OCI-LY1 (cell line): ENCODE measurements around the gene TENT4A.
A peak's percentile ranks its signal among the peaks of the same experiment; 100 is the strongest.

Experiments
- H2AFZ ChIP-seq: fragments of 200-600 bp; sonication (generic), shearing (Covaris generic); 2 replicates; pipeline ENCODE4 v1.6.0; 2014; ENCODE audit warnings: antibody characterized with exemption, mild to moderate bottlenecking, low read length
- H3F3A ChIP-seq: fragments of 200-600 bp; sonication (generic), shearing (Covaris generic); 2 replicates; pipeline ENCODE4 v1.6.0; 2014; ENCODE audit warnings: mild to moderate bottlenecking, antibody characterized with exemption, low read length, moderate library complexity; ENCODE audit not compliant: insufficient read depth
- H3K27ac ChIP-seq: fragments of 200-600 bp; sonication (generic); 2 replicates; pipeline ENCODE4 v1.5.1; 2014; ENCODE audit warnings: low read length, mixed run types, mild to moderate bottlenecking, low read depth; ENCODE audit not compliant: poor library complexity, severe bottlenecking
- H3K27me3 ChIP-seq: fragments of 200-600 bp; sonication (generic); 2 replicates; pipeline ENCODE4 v1.6.0; 2014; ENCODE audit warnings: antibody characterized with exemption, mild to moderate bottlenecking, low read length, moderate library complexity; ENCODE audit not compliant: insufficient read depth
- H3K36me3 ChIP-seq: fragments of 200-600 bp; sonication (generic); 2 replicates; pipeline ENCODE4 v1.6.1; 2014; ENCODE audit warnings: mild to moderate bottlenecking, antibody characterized with exemption, low read length, moderate library complexity, mixed read lengths; ENCODE audit not compliant: insufficient read depth
- H3K4me1 ChIP-seq: fragments of 200-600 bp; sonication (generic); 2 replicates; pipeline ENCODE4 v1.5.1; 2014; ENCODE audit warnings: mild to moderate bottlenecking, low read length, moderate library complexity; ENCODE audit not compliant: insufficient read depth, severe bottlenecking
- H3K4me2 ChIP-seq: fragments of 200-600 bp; sonication (generic), shearing (Covaris generic); 2 replicates; pipeline ENCODE4 v1.6.1; 2014; ENCODE audit warnings: low read length
- H3K4me3 ChIP-seq: fragments of 200-600 bp; sonication (generic); 2 replicates; pipeline ENCODE4 v1.5.1; 2014; ENCODE audit warnings: low read length, low read depth, mild to moderate bottlenecking, mixed read lengths; ENCODE audit not compliant: poor library complexity, severe bottlenecking
- H3K79me2 ChIP-seq: fragments of 200-600 bp; shearing (Covaris generic); 2 replicates; pipeline ENCODE4 v1.6.1; 2016; ENCODE audit warnings: mixed run types, low read length, mixed read lengths; ENCODE audit not compliant: insufficient read depth
- H3K9ac ChIP-seq: fragments of 200-600 bp; sonication (generic), shearing (Covaris generic); 2 replicates; pipeline ENCODE4 v1.6.1; 2014; ENCODE audit warnings: mild to moderate bottlenecking, low read length, mixed read lengths
- H3K9me2 ChIP-seq: fragments of 200-600 bp; sonication (generic), shearing (Covaris generic); 2 replicates; pipeline ENCODE4 v1.6.1; 2014; ENCODE audit warnings: low read depth, mild to moderate bottlenecking, low read length, mixed read lengths
- H3K9me3 ChIP-seq: fragments of 200-600 bp; shearing (Covaris generic); 2 replicates; pipeline ENCODE4 v1.6.1; 2014; ENCODE audit warnings: low read length, mixed read lengths
- H4K20me1 ChIP-seq: fragments of 200-600 bp; sonication (generic), shearing (Covaris generic); 2 replicates; pipeline ENCODE4 v1.6.0; 2016; ENCODE audit warnings: mild to moderate bottlenecking, low read length; ENCODE audit not compliant: insufficient read depth
- EZH2 ChIP-seq: fragments of 200-600 bp; sonication (generic), shearing (Covaris generic); IDR thresholded peaks from 2 replicates; pipeline ENCODE4 v1.8.0; 2017; ENCODE audit warnings: borderline replicate concordance, mixed run types, mild to moderate bottlenecking, antibody characterized with exemption, low read length, moderate library complexity, mixed read lengths
- TF ChIP-seq, protein P1 (sequence below): fragments of 200-600 bp; sonication (generic), shearing (Covaris generic); IDR thresholded peaks from 2 replicates; pipeline ENCODE4 v1.5.1; 2017; ENCODE audit warnings: mild to moderate bottlenecking, antibody characterized with exemption, low read length, moderate library complexity, mixed read lengths

The TENT4A gene

DNA sequence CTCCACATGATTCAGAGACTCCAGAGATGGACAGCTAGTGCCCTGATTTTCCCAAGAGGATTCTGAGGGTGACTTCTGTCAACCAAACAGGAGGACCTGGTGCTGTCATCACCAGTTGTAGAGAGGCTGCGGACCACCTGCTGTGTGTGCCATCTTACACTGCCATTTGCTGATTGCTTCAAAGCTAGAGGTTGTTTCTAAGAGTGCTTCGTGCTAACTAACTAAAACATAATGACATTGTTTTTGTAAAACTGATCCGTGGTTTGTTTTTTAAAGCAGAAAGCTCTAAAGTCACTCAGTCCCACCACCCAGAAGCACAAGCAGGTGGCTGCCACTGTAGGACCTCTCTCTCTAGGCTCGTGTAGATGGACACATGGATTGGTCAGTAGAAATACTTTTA, 12.2 kb downstream of the TENT4A start:
- no peak overlapping the region for H3K4me3 ChIP-seq
- H3K4me1 ChIP-seq, result peaks cover 95% of the 10 kb centered on the region
- H3K27ac ChIP-seq, result peak overlapping the region; percentile 97
- no peaks in the 10 kb centered on the region for H3K27me3 ChIP-seq
- H3K36me3 ChIP-seq, result peaks cover 16% of the 10 kb centered on the region; the same call in 1 of the 2 replicates
- H3K4me2 ChIP-seq, result no peak overlapping the region
- H2AFZ ChIP-seq, result no peak overlapping the region
- H3K79me2 ChIP-seq, result peaks cover 49% of the 10 kb centered on the region
- H3K9me3 ChIP-seq, result no peaks in the 10 kb centered on the region
- H3F3A ChIP-seq, result no peaks in the 10 kb centered on the region
- H3K9ac ChIP-seq, result no peak overlapping the region
- H4K20me1 ChIP-seq, result no peaks in the 10 kb centered on the region
- TF ChIP-seq EZH2, result no peak
- TF ChIP-seq, protein P1, sequence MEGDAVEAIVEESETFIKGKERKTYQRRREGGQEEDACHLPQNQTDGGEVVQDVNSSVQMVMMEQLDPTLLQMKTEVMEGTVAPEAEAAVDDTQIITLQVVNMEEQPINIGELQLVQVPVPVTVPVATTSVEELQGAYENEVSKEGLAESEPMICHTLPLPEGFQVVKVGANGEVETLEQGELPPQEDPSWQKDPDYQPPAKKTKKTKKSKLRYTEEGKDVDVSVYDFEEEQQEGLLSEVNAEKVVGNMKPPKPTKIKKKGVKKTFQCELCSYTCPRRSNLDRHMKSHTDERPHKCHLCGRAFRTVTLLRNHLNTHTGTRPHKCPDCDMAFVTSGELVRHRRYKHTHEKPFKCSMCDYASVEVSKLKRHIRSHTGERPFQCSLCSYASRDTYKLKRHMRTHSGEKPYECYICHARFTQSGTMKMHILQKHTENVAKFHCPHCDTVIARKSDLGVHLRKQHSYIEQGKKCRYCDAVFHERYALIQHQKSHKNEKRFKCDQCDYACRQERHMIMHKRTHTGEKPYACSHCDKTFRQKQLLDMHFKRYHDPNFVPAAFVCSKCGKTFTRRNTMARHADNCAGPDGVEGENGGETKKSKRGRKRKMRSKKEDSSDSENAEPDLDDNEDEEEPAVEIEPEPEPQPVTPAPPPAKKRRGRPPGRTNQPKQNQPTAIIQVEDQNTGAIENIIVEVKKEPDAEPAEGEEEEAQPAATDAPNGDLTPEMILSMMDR, result no peak
- H3K9me2 ChIP-seq, result no peaks in the 10 kb centered on the region

DNA sequence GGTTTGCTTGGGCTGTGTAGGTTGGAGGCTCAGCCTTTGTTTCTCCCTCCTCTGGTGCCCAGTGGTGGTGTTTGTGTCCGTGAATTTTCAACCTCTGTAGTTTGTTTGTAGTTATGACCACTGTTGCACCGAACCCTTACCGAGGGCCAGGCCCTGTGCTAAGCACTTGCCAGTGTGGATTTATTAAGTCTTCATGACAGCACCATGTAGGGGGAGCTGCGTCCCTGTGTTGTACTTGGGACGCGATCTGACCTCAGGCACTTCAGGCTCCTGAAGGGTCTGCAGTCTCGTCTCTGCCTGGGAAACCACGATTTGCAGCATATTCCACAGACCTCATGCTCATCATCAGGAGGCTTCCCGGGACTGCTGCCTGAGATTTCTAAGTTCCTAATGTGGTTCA, 12.8 kb downstream of the TENT4A start:
- Histone ChIP-seq H3K9me2 (no peaks in the 10 kb centered on the region), H3K36me3 (peaks cover 16% of the 10 kb centered on the region; the same call in 1 of the 2 replicates), H3K27ac (peak overlapping the region; percentile 97), H3K9me3 (no peaks in the 10 kb centered on the region), H3F3A (no peaks in the 10 kb centered on the region), H3K4me1 (peaks cover 97% of the 10 kb centered on the region), H4K20me1 (no peaks in the 10 kb centered on the region), H3K79me2 (peaks cover 50% of the 10 kb centered on the region), H3K4me2 (peak overlapping the region; percentile 74; the same call in 1 of the 2 replicates), H3K4me3 (no peak overlapping the region), H3K27me3 (no peaks in the 10 kb centered on the region), H2AFZ (no peak overlapping the region), H3K9ac (no peak overlapping the region)
- TF ChIP-seq EZH2, result no peak
- TF ChIP-seq, protein P1, result peak; percentile 21; the same call in 1 of the 2 replicates

DNA sequence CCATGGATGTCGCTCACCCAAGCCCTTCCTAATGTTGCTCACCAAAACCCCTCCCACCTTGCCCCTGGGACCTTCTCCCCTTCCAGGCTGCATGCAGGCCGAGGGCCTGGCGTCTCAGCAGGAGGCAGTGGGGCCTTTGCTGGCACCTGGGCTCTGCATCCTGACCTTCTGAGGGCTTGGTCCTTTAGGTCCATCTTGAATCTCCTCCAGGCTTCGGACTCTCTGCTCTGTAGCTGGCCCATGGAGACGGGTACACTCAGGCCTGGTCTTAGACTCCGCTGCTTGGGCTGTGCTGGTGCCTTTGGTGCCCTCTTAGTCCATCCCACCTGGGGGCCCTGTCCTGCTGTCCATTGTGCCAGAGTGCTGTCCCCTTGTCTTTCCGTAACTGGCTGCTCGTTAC, 14.0 kb downstream of the TENT4A start:
- H3K9me3 ChIP-seq, result no peaks in the 10 kb centered on the region
- TF ChIP-seq, protein P1, result no peak
- no peak for TF ChIP-seq EZH2
- H3K27ac ChIP-seq, result peak overlapping the region; percentile 97

More for the DNA sequence above, 14.0 kb downstream of the TENT4A start:
- Histone ChIP-seq H3K9me2 (no peaks in the 10 kb centered on the region), H4K20me1 (no peaks in the 10 kb centered on the region), H3K4me2 (peak overlapping the region; percentile 74), H3F3A (no peaks in the 10 kb centered on the region), H3K36me3 (peaks cover 16% of the 10 kb centered on the region; the same call in 1 of the 2 replicates), H3K4me3 (peak overlapping the region; percentile 47), H3K4me1 (peaks cover 97% of the 10 kb centered on the region), H3K27me3 (no peaks in the 10 kb centered on the region), H2AFZ (no peak overlapping the region), H3K79me2 (peaks cover 49% of the 10 kb centered on the region), H3K9ac (peak overlapping the region; percentile 67)
